GM18505 (cell line): ENCODE results near the gene SNX32.
A peak's percentile ranks its signal among the peaks of the same experiment; 100 is the strongest.

Experiments
- ATAC-seq: cut with Tn5 transposase; IDR thresholded peaks from one replicate; pipeline ENCODE4 v1.9.1; 2021; ENCODE audit not compliant: unreplicated experiment
- POLR2A ChIP-seq: IDR thresholded peaks from 4 replicates; pipeline ENCODE4 v1.6.1; 2011; ENCODE audit warnings: borderline replicate concordance; ENCODE audit not compliant: insufficient read depth, insufficient read length; ENCODE audit errors: extremely low read depth

The SNX32 gene

DNA sequence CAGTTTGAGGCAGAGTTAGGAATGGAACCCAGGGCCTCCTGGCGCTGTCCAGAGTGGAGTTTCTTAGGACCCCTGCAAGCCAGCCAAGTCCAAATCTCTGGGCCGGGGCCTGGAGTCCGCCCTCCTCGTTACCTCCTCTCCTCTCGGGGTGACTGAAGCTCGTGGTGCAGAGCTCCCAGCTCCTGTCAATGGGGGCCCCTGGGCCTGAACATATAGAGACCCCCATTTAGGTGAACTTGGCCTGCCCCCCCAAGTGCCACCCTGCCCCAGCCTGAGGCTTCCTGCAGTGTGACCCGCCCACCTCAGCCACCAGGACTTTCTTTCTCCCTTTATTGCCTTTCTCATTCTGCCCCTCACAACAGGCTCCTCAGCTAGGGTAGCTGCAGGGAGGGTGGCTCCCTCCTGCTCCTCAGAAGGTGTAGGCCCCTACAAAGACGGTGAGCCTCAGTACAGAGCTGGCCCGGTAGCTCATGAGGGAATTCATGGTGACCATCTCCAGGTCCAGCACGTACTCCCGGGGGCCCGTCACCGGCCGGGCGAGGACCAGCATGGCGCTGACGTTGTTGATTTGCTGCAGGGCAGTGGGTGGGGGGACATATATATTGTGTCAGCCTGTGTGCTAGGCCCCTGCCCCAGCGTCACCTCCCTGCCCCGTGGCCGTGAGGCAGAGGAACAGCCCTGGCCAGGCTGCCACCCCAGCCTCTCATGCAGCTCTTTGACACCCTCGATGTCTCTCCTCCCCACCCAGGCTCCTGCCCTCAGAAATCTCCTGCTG lies 32.9 kb downstream of the SNX32 start:
- TF ChIP-seq POLR2A, result no peak

GRCh38 chr11:65867284-65868071 lies 33.7 kb downstream of the SNX32 start:
- ATAC-seq, result no peak
- TF ChIP-seq POLR2A, result no peak

More for the DNA sequence above, 32.9 kb downstream of the SNX32 start:
- no peak for ATAC-seq

GRCh38 chr11:65868076-65868667 lies 34.4 kb downstream of the SNX32 start:
- TF ChIP-seq POLR2A, result no peak
- ATAC-seq, result no peak

DNA sequence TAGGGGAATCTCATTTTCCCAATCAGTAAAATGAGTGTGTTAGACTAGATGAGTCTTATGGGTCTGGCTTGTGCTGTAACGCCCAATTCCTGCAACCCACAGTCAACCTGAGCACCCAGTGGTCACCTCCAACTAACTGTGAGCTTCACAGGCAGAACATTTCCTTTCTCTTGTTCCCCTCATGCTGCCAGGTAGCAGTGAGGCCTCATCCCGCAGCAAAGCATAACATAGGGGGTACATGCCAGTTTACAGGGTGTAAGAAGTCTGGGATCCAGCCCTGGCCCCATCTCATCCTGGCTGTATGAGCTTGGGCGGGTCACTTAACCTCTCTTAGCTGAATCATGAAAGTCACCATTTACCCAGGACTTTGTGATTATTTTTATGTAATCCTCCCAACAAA lies 35.1 kb downstream of the SNX32 start:
- no peak for ATAC-seq
- no peak for TF ChIP-seq POLR2A

DNA sequence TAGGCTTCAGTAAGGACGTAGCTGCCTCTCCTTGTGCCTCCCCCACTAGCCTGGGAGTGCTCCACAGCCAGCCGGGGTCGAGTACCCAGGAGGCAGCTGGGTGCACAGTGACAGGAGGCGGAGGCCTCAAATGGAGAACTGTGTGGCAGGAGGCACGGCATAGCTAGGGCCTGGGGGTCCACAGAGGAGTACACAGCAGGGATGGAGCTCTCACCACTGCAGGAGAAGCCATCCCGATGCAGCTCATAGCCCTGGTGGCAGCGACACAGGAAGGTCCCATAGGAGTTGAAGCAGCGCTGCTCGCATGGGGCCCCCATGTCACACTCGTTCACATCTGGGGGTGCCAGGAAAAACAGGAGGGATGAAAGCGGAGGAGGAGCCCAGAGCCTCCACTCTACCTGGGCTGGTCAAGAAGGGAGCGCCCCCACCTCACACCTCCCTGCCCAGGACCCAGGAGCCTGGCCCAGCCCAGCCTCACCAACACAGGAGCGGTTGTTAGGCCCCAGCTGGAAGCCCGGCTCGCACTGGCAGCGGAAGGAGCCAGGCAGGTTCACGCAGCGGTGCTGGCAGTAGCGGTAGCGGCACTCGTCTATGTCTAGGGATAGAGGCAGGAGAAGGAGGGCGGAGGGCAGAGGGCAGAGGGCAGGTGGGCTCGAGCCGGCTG lies 36.0 kb downstream of the SNX32 start:
- no peak for TF ChIP-seq POLR2A
- ATAC-seq, result no peak

GRCh38 chr11:65870307-65870658 lies 36.5 kb downstream of the SNX32 start:
- no peak for TF ChIP-seq POLR2A
- ATAC-seq, result no peak

DNA sequence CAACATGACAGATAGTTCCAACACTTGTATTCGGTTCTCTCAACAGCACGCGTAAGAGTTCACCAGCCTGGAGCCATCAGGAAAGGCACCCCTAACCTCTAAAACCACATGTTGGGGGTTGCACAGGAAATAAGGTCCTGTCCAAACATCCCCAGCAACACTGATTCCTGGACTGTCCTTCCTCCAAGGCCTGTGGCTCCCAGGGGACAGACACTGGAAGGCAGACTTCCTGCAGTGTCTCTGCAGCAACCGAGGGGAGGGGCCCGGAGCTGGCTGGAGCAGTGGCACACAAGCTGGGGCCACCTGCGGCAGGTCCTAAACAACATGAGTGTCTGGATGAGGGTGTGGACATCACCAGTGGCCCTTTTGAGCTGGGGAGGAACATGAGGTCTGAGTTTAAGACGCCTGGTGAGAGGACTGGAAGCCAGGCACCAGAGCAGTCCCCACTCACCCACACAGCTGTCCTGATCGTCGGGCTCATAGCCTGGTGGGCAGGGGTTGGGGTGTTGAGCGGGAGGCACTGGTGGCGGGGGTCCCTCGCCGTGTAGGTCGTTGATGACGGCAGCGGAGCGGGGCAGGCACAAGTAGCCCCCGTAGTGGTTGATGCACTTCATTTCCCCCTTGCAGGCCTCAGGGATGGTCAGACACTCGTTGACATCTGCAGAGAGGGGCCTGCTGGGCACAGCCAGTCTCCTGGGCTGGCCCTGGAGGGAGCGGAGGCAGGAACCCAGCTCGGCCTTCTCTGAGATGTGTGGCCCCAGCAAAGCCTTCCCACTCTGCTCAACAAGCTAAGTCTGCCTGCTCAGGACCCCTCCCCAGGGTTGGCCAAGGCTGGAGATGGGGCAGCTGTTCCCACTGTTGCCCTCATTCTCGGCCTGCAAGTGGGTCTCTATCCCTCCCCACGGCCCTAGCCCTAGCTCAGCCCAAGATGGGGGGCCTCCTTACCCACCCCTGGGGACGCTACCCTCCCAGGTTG lies 37.2 kb downstream of the SNX32 start:
- TF ChIP-seq POLR2A, result no peak
- ATAC-seq, result no peak

DNA sequence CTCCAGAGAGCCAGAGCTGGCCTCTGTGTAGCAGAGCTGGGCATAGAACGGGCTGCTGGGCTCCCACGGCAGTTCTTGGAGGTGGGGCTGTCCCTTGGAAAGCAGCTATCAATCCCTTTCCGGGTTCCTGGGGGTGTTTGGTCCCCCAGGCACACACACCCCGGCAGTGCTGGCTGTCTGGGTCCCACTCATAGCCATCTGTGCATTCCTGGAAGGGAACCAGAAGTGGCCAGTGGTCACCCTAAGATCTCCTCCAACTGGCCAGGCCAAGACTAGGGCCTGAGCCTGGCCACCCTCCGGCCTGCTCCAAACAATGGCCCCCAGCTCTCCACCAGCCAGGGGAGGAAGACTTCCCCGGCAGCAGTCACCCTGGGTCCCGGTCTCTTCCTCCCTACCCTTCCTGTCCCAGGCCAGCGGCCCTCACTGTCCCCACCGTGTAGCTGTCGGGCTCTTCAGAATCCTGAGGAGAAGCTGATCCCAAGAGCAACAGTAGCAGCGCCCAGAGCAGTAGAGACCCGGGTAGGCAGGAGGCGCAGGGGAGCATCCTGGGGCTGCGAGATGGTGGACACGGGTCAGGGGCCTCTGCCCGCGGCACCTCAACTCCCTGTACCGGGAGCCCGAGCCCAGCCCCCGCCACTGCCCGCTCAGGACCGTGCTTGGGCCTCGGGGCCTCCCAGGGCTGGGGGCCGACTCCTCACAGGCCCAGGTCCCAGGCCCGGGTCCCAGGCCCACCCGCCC lies 38.2 kb downstream of the SNX32 start:
- no peak for TF ChIP-seq POLR2A
- ATAC-seq, result no peak

GRCh38 chr11:65872586-65873317 lies 39.0 kb downstream of the SNX32 start, which contains the start of gene EFEMP2:
Gene EFEMP2, minus strand, starts transcription at chr11:65872800. Its CDS starts 446 bp downstream, at chr11:65872354.
- no peak for TF ChIP-seq POLR2A
- no peak for ATAC-seq

- peak; percentile 78 for ATAC-seq
- TF ChIP-seq POLR2A, result peak; percentile 66
Measured at GRCh38 chr11:65873318-65874156, 39.8 kb downstream of the SNX32 start.
